Activated CD4-positive, alpha-beta T cell treated with anti-CD3 and anti-CD28 coated beads for 1 hour (primary cell): ENCODE data around the gene NLRC3.

Experiments
- DNase-seq: peaks from one replicate; pipeline ENCODE4 v3.0.0-alpha.2; 2020

The NLRC3 gene

DNA sequence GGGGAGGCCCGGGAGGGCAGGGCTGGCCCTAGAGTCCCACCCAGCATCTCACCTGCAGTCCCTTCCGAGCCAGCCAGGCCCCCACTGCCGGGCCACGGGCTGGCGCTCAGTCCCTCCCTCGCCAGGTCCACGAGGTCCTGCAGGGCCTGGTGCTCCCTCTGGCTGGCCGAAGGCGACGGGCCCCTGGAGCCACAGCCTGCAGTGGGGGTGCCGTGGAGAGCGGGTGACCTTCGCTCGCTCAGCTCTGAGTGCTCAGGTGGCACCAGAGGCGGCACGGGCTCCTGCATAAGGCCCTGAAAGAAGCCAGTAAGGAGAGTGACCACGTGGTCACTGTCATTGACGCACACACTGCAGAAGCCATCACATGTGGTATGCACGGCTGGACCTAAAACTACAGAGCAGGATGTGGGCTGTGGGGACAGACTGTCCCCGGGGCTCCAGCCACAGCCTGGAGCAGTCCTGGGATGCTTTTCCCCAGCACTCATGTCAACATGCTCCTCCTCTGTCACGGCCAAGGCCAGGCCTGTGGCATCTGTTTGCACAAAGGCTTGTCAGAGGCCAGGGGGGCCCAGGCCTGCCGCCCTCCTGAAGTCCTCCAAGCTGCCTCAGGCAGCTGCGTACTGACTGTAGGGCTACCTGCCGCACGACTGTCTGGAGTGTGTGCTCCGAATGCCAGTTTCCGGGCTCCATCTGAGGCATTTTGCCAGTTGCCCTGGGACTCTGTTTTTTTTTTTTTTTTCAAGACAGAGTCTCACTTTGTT is 19.1 kb upstream of the NLRC3 start:
- no peak for DNase-seq

DNA sequence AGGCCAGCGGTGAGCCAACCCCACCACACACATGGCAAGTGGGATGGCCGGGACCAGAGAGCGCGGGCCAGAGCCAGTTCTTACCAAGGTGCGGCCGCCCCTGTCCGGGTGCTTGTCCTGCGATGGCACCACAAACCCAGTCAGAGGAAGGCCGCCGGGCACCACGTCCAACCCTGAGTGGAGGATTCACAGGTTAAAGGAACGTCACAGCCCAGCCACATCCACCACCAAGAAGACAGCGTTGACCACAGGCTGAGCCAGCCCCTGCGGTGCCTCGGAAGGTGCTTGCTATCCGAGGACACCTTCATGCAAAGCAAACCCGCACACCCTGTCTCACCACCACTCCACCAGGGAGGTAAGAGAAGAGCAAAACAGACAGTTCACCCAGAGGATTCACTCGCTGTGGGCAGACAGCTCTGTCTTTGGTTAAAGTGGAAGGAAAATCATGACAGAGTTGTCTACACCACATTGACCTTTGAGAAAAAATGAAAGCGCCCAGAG is 18.4 kb upstream of the NLRC3 start:
- no peak for DNase-seq

DNA sequence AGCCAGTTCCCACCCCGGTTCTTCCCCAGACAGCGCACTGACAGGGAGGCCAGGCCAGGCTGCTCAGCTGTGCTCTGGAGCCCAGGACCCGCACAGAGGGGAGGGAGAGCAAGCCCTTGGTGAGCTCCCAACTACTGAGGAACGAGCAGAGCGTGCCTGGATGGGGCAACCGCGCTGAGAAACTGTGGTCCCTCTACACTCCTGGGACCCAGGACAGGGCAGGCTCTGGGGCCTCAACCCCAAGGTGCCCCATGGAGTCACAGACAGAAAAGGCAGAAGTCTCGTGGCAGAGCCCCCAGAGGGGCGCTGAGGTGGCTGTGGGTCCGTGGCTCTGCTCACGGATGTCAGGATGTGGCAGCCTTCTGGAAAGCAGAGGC is 17.9 kb upstream of the NLRC3 start:
- no peak for DNase-seq

DNA sequence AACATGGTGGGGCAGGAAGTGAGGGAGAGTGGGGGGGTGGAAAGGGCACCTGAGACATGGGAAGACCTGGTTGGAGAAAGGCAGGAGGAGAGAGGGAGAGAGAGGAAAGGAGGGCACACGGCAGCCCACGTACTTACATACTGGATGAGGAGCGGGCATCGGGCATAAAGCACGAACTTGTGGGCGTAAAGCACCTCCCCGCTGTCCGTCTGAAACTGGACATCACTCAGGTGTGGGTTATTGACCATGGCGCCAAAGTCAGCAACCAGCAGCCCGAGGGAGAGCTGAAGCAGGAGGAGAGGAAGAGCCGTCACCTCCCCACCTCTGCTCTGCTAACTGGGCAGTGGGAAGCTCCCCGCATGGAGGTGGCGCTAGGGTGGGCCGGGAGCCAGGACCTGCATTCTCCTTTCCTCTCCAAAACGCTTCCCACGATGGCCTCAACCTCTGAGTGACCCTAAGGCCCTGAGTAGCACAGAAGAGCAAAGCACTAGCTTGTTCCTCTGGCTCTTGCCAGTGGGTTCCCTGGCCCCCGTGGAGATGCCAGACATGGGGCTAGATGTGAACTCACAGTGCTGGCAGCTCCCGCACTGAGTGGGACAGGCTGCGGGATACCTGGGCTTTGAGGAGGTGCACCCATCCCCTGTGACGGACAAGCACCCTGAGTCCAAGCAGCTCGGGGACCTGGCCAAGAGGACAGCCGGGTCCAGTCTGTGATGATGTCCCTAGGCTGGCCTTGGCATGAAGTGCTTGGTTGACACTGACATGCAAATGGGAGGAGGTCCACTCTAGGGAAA is 17.3 kb upstream of the NLRC3 start:
- no peak for DNase-seq

DNA sequence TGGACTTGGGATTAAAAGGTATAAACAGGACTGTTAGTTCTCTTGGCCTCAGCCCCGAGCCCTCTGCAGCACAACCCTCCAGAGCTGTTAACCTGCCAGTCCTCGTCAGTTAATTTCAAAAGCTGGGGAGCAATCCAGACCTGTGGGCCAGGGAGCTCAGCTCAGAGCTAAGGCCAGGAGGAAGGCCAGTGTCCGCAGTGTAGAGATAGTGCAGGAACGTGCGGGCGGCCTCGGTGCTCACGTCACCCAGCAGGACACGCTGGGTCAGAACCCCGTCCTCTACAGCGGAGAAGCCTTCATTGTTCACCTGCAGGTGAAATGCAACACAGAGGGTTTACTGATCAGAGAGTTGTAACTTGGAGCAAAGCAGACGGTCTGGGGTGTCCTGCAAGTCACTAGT is 15.4 kb upstream of the NLRC3 start:
- DNase-seq, result no peak

DNA sequence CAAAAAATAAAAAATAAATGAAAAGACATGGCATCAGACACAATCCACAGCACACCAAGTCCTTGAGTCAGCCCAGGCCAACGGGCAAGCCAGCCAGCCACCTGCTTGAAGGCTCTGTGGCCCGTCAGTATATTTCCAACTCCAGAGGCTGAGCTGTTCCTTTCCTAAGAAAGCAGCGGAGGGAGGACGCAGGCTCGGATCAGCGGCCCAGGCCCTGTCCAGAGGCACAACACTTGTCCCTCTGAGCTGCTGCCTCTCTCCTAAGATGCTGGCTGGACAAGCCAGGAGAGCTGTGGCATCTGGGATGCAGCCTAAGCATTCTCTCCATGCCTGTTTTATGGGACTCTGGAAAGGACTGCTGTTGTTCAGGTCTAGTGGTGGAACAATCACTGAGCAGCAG is 14.8 kb upstream of the NLRC3 start:
- no peak for DNase-seq

DNA sequence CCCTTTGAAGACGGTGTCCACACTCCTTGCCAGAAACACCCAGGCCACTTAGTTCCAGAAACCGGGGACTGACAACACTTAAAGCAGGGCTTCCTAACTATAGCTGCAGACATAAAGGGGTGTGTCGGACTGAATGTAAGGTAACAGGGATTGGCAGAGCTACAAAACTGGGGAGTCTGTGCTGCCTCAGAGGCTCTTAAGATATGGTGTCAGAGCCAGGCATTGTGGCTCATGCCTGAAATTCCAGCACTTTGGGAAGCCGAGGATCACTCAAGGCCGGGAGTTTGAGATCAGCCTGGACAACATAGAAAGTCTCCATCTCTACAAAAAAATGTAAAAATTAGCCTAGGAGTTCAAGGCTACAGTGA is 14.2 kb upstream of the NLRC3 start:
- no peak for DNase-seq

DNA sequence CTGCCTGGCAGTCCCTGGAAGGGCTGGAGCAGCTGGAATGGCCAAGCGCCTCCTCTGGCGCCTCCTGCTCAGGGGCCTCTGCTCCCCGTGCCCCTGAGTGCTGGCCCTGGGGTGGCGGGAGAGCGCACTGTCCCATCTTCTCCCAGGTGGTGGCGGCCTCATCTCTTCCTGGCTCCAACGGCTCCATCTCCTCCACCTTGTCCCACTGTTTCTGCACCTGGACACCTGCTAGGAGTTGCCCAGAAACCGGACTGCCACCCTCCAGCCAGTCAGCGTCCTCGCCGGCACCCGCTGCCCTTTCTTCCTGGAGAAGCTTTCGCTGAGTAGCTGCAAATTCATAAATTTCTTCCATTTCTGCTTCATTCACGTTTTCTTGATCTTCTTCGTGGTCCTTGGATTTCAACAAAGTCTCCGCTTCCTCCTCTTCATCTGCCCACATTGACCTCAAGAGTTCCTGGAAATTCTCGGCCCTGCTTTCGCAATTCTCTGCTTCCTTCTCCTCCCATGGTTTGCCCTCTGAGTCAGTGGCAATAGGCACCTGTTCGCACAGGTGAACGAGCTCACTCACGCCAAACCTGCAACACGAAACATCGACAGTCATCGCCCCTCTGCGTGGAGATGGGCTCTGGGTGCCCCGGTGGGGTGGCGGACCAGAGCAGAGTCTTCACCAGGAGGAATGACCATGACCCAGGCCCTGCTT is 13.7 kb upstream of the NLRC3 start:
- DNase-seq, result no peak

DNA sequence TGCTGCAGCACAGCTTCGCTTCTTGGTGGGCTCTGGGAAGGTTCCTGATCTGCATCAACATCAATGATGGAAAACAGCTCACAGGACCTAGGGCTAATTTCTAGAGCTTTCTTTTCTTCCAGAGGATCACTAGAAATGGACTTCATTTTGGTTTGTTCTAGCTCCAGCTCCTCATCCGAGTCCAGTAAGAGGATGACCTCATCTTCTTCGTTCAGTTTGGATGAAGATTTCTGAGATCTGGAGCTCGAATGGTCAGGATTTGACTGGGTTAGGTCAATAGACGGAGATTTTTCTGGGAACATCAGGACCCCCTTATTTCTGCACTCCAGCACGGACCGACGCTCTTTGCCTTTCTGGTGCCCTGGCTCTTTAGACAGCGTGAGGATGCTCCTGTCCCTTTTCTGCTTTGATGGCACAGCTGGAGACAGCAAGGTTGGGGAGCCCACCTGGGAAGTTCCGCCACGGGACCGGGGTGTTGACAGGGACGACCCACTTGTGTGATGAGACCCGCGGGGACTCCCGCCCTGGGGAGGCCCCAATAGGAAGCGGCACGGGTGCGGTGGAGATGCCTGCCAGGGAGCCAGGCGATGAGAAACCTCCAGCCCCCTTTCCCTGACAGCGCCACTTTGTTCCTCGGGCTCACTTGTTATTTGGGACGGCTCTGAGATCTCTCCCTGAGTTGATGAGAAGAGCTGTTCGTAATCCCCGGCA is 12.9 kb upstream of the NLRC3 start:
- no peak for DNase-seq

DNA sequence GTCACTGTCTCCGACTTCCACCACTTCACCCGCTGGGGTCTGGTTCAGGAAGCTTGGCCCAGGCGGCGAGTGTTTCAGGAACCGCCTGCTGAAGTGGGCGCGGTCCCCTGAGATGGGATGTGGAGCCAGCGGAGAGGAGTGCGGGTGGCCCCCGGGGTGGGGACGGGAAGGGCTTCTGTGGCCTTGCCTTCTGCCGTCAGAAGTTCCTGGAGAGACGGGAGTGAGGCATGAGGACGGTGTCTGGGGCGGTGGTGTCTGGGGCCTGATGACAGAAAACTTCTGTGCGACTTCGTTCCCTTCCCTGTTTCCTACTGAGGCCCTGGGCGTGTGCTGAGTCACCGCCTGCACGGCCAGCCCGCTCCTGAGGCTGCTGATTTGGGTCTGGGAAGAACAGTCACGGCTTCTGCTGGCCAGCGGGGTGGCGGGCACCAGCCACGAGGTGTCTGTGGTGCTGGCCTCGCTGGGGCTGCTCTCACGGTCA is 12.3 kb upstream of the NLRC3 start:
- DNase-seq, result no peak

DNA sequence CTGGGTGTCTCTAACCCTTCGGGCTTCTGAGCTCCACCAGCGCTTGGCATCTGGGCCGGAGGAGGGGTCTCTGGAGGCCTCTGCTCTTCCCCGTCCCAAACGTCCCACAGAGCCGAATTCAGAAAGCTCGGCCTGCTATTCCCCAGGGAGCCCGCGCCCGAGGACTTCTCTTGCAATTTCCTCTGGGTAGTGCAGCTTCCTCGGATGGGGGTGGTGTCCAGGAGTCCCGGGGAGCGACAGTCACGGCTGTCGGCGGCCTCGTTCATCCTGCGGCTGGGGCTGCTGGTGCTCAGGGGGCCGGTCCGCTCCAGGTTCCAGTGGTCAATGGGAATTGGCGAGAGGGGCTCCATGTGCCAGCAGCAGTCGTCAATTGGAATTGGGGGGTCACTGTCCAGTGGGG is 11.8 kb upstream of the NLRC3 start:
- no peak for DNase-seq

DNA sequence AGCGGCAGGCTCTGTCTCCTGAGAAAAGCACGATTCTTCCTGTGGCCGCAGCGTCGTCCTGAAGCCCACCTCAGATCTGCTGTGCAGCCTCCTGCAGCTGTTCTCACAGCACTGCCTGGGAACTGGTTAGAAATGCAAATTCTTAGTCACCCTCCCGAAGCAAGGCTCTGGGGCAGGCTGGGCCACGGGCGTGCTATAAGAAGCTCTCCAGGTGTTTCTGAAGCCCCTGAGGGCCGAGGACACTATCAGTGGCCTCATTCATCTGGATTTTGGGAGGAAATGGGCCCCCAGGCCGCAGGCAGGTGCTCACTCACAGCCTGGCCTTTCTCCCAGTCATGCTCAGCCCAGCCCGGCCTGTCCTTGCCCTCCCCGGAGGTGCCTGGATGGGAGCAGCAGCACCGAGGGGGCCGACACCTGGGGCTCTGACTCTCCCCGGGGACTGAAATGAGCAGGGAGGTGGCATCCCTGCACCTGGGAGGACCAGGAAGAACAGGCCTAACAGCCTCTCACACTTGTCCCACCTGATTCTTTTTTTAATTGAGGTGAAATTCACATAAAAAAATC is 10.4 kb upstream of the NLRC3 start:
- no peak for DNase-seq

DNA sequence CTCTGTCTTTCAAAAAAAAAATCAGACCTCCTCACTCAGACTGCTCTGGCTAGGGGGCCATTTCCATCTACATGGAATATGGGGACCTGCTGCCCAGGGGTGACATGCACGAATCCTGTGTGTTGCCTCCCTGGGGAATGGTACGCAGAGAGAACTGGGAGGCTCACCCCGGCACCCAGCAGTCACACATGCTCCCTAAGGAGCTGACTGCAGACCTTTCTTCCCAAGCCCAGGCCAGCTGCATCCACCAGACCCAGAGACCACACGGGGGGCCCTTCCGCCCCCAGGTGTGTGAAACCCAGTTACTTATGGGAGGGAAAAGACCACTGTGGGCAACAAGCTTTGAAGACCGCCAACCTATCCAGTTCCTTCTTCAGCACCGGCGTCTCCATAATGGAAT is 7.2 kb upstream of the NLRC3 start:
- DNase-seq, result no peak

DNA sequence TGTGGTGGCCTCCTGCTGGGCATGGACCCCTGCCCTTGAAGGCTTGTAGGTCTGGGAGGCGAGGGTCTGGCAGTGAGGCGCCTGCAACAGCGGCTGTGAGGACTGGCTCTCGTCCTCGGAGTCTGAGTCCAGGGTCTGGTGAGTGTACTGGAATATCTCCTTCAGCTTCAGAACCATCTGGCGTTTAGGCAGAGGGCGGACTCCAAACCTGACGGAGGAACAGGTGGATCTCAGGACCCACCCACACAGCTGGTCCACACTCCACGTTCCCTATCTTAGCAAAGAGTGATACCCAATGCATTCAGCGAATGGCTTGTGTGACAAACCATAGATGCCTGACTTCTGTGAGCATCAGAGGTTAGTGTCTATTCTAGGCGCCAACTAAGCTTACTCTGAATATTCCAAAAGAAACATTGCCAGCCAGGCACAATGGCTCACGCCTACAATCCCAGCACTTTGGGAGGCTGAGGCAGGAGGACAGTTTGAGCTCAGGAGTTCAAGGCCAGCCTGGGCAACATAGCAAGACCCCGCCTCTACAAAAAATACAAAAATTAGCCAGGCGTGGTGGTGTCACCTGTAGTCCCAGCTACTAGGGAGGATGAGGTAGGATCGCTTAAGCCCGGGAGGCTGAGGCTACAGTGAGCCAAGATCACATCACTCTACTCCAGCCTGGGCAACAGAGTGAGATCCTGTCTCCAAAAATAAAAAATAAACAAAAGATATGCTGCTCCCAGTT is 6.3 kb upstream of the NLRC3 start:
- DNase-seq, result no peak

DNA sequence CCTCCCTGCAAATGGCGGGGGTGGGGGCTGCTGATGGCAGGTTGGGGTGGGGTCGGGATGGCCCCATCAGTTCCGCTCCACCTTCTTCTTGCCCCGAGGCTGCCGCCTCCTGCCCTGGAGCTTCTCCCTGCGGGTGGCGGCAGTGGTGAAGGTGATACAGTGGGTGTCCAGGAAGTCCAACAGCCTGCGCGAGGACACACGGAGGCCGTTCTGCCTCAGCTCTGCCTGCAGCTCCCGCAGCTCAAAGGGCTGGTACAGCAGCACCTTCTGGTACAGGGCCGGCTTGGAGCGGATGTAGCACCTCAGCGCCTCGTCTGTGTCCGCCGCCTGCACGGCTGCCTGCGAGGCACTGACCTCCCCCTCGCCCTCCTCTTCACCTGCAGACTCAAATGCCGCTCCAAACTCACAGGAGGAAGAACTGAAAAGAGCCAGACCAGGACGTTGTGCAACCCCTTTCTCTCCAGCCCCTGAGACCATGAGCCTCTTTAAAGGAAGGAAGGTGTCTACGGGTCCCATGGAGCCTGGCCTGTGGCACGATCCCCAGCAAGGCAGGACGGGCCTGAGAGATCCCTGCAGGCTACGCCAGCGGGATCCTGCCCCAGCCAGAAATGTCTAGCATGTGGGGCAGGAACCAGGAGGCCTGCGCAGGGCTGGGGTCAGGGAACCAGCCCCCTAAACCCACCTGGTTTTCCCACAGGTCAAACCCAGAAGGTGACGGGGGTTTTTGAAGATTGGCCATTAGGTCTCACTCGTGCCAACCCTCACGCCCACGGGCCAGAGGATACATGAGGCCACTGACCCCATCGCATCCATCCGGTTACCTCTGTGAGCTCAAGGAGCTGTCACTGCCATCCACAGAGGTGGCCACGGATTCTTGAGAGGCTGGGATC is 5.3 kb upstream of the NLRC3 start:
- no peak for DNase-seq

DNA sequence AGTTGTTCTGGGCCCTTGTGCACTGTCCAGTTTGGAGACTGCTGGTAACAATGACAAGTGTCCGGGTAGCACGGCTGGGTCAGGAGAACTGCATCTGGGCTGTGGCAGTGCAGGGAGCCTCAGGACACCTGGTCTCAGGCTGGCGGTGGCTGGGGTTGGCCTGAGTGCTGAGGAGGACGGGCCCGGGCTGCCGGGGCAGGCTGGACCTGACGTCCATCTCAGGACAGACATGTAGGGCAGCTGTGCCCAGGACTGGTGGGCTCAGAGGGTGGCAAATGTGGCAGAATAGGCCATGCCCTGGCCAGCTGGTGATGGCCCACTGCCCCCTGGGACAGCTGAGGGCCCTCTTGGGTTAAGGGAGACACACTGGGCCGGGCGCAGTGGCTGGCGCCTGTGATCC is 4.2 kb upstream of the NLRC3 start:
- DNase-seq, result no peak

DNA sequence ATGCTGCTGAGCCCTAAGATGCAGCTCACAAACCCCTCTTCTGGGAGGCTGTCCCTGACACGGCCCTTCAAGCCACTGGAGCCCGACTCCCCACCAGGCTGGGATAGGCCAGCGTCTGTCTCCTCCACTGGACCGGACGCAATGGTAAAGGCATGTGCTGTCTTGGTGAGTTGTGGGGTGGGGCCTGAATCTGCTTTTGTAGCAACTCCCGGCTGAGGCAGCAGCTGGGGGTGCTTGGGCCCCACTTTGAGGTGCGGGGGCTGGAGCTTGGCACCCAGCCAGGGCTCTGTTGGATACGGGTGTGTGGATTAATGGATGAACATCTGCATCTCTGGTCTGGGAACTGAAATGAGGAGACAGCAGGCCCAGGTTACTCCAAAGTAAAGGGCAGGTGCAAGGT is 3.5 kb upstream of the NLRC3 start:
- DNase-seq, result no peak

DNA sequence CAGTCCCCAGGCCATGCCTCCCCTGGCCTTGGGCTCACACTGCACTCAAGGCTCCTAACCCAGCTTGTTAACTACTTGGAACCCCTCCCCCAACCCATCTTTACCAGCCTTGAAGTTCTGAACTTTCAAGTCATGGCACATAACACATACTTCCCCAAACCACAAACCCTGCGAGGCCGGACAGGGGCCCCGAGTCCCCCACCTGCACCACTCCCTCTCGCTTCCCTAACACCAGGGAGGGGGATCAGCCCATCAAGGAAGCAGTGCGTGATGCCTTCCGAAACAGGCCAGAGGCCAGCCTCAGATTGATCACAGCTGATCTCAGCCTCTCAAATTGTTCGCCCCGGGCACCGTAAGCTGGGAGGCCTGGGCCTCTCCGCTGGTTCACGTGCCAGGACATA is 3.0 kb upstream of the NLRC3 start:
- no peak for DNase-seq

DNA sequence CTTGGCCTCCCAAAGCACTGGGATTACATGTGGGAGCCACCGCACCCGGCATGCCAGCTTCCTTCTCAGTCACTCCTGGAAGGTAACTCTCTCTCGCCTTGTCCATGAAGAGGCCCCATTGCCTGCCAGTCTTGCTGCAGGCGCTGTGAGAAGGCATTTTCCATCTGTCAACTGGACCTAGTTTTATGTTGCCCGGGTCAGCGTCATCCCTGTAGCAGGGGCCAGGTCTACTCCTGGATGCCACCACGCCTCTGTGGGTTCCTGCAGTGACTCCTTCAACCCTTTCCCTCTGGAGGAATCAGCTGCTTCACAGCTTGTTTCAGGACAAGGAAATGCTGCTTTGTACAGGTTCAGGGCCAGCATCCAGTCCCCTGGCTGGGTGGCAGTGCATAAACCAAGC is 2.6 kb upstream of the NLRC3 start:
- DNase-seq, result no peak

DNA sequence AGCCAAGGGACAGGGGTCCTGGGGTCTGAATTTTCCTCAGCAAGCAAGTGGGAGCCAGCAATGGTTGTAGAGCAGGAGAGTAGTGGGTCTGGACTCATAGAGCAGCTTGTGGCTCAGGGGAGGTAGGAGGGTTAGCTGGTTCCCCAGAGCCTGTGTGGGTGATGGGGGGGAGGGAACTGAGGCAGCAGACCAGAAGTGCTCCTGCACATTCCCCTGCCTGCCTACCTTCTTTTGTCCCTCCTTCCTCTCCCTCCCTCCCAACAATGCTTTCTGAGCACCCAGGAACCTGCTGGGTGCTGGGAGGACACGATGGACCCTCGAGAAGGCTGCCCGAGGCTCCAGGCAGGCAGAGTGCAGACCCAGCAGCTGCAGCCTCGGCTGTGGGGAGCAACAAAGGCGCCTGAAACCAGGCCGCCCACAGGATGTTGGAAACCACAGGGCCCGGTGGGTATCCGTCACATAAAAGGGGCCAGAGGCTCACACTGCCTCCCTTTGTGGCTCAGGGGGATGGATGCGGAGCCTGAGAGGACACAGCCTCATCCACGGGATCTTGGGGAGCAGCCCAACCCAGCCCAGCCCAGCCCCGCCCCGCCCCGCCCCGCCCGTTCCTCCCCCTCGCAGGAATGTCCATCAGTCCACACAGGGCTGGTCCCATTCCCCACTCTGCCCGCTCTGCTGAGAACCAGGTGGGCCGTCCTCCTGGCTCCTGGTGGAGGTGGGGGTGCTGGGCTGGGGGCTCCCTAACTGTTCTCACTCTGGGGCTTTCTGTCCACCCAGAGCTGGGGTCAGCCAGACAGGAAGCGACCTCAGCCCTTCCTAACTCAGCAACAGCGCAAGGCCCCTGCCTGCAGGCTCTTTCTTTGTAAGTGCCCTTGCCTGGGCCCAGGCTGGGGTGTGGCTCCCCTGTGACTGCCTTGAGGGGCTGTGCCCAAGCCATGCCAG is 1.7 kb upstream of the NLRC3 start:
- peak; percentile 28 for DNase-seq
